ENCODE data around the gene RRAS2. TPM values are rescaled to one million over a fixed set of nuclear protein-coding genes. Genes with fewer than 3 reads are reported as not detected.

The RRAS2 gene
- total RNA-seq, 2 experiments from 2014 or later: 0.60 TPM; not detected in 1

DNA sequence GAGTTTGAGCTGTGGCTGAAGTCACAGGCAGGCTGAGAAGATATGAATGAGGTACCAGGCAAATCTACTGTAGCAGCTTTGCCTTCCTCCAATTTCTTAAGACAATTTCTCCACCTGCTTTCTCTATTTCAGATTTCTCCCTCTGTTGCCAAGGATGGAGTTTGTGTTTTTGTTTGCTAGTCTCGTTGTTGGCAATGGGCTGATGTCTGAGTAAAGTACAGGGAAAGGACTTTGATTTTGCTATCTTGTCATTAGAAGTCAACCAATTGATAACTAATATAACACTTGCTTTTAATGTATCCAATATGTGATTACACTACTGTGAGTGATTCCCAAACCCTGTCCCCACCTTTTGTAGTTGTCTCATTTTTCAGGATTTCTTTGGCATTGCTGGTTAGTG, 40.1 kb upstream of the RRAS2 start:
- no TSS peak for BruUV-seq (replicated peaks)
- no peaks in the 10 kb centered on the region for H3K9me2 ChIP-seq (ENCODE audit: insufficient read depth, low read length)
- ChIA-PET CTCF (ENCODE audit: unreplicated experiment) (no interaction called here), POLR2A (no interaction called here)
- no peaks in the 10 kb centered on the region for H3K79me2 ChIP-seq (ENCODE audit: insufficient read depth, low read depth, low read length)
- H2AFZ ChIP-seq (ENCODE audit: low read length): no peak overlapping the region
- intact Hi-C loops (cut with micrococcal nuclease; ENCODE audit: unreplicated experiment): no loop called here
- H3K4me3 ChIP-seq (ENCODE audit: low read depth, low read length, poor library complexity, severe bottlenecking): no peak overlapping the region
- H3K4me2 ChIP-seq (ENCODE audit: low read length): no peak overlapping the region
- TF ChIP-seq EZH2phosphoT487 (IDR thresholded peaks at IDR 0.05; ENCODE audit: borderline replicate concordance, low read depth, low read length): no peak
- TF ChIP-seq, protein P1, sequence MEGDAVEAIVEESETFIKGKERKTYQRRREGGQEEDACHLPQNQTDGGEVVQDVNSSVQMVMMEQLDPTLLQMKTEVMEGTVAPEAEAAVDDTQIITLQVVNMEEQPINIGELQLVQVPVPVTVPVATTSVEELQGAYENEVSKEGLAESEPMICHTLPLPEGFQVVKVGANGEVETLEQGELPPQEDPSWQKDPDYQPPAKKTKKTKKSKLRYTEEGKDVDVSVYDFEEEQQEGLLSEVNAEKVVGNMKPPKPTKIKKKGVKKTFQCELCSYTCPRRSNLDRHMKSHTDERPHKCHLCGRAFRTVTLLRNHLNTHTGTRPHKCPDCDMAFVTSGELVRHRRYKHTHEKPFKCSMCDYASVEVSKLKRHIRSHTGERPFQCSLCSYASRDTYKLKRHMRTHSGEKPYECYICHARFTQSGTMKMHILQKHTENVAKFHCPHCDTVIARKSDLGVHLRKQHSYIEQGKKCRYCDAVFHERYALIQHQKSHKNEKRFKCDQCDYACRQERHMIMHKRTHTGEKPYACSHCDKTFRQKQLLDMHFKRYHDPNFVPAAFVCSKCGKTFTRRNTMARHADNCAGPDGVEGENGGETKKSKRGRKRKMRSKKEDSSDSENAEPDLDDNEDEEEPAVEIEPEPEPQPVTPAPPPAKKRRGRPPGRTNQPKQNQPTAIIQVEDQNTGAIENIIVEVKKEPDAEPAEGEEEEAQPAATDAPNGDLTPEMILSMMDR (conservative IDR thresholded peaks at IDR 0.05; ENCODE audit: low read length): no peak
- H3K27ac ChIP-seq (ENCODE audit: low read depth, low read length, poor library complexity, severe bottlenecking): no peak overlapping the region
- no peaks in the 10 kb centered on the region for H3K36me3 ChIP-seq (ENCODE audit: insufficient read depth, low read length)
- H3K9me3 ChIP-seq (ENCODE audit: low read length): no peaks in the 10 kb centered on the region
- no peak for DNase-seq (ENCODE audit: low spot score)
- no peaks in the 10 kb centered on the region for H4K20me1 ChIP-seq (ENCODE audit: insufficient read depth, low read length)
- no peaks in the 10 kb centered on the region for H3K4me1 ChIP-seq (ENCODE audit: insufficient read depth, low read length, poor library complexity, severe bottlenecking)

DNA sequence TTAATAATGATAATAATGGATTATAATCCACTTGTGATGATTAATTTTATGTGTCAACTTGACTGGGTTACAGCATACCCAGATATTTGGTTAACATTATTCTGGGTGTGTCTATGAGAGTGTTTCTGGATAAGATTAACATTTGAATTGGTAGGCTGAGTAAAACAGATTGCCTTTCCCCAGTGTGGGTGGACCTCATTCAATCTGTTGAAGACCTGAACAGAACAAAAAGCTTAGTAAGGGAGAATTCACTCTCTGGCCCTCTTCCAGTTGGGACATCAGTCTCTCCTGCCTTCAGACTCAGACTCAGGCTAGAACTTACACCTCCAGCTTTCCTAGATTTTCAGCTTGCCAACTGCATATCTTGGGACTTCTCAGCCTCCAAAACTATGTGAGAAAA, 37.3 kb upstream of the RRAS2 start:
- Histone ChIP-seq H3K4me3 (ENCODE audit: low read depth, low read length, poor library complexity, severe bottlenecking) (no peak overlapping the region), H3K9me2 (ENCODE audit: insufficient read depth, low read length) (no peaks in the 10 kb centered on the region), H3K27ac (ENCODE audit: low read depth, low read length, poor library complexity, severe bottlenecking) (no peak overlapping the region), H3K36me3 (ENCODE audit: insufficient read depth, low read length) (no peaks in the 10 kb centered on the region), H3K9me3 (ENCODE audit: low read length) (no peaks in the 10 kb centered on the region), H3K4me2 (ENCODE audit: low read length) (no peak overlapping the region), H2AFZ (ENCODE audit: low read length) (no peak overlapping the region), H3K4me1 (ENCODE audit: insufficient read depth, low read length, poor library complexity, severe bottlenecking) (no peaks in the 10 kb centered on the region), H3K79me2 (ENCODE audit: insufficient read depth, low read depth, low read length) (no peaks in the 10 kb centered on the region), H4K20me1 (ENCODE audit: insufficient read depth, low read length) (no peaks in the 10 kb centered on the region)
- no TSS peak for BruUV-seq (replicated peaks)
- intact Hi-C loops (cut with micrococcal nuclease; ENCODE audit: unreplicated experiment): no loop called here
- ChIA-PET CTCF (ENCODE audit: unreplicated experiment) (no interaction called here), POLR2A (interaction anchor here (0.6 kb wide), 1 partner anchor 11 kb away, joined by 3 read pairs; no protein-coding TSS in a partner anchor)
- no peak for DNase-seq (ENCODE audit: low spot score)
- no peak for TF ChIP-seq EZH2phosphoT487 (IDR thresholded peaks at IDR 0.05; ENCODE audit: borderline replicate concordance, low read depth, low read length)
- TF ChIP-seq, protein P1 (conservative IDR thresholded peaks at IDR 0.05; ENCODE audit: low read length): no peak

DNA sequence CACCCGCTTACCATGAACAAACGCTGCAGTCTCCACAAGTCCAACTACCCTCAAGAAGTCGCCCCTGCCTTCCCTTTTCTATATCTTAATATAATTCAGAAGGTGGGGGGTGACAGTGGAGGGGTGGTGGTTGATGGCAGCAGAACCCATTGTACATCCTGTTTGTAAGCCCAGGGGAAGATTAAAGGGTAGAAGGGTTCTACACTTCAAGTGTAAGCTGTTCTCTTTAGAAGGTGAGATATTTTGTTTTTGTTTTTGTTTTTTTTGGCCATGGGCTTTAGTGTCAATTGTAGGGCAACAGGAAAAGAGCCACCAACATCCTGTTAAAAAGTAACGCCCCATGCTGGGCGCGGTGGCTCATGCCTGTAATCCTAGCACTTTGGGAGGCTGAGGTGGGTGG, 34.9 kb upstream of the RRAS2 start:
- H2AFZ ChIP-seq (ENCODE audit: low read length): no peak overlapping the region
- ChIA-PET POLR2A (no interaction called here), CTCF (ENCODE audit: unreplicated experiment) (no interaction called here)
- no TSS peak for BruUV-seq (replicated peaks)
- no peak for DNase-seq (ENCODE audit: low spot score)
- H3K4me1 ChIP-seq (ENCODE audit: insufficient read depth, low read length, poor library complexity, severe bottlenecking): no peaks in the 10 kb centered on the region
- TF ChIP-seq, protein P1 (conservative IDR thresholded peaks at IDR 0.05; ENCODE audit: low read length): no peak
- no peak for TF ChIP-seq EZH2phosphoT487 (IDR thresholded peaks at IDR 0.05; ENCODE audit: borderline replicate concordance, low read depth, low read length)
- no peak overlapping the region for H3K4me3 ChIP-seq (ENCODE audit: low read depth, low read length, poor library complexity, severe bottlenecking)
- intact Hi-C loops (cut with micrococcal nuclease; ENCODE audit: unreplicated experiment): no loop called here
- H4K20me1 ChIP-seq (ENCODE audit: insufficient read depth, low read length): no peaks in the 10 kb centered on the region
- no peaks in the 10 kb centered on the region for H3K79me2 ChIP-seq (ENCODE audit: insufficient read depth, low read depth, low read length)
- H3K27ac ChIP-seq (ENCODE audit: low read depth, low read length, poor library complexity, severe bottlenecking): no peak overlapping the region
- no peaks in the 10 kb centered on the region for H3K9me3 ChIP-seq (ENCODE audit: low read length)
- no peaks in the 10 kb centered on the region for H3K9me2 ChIP-seq (ENCODE audit: insufficient read depth, low read length)
- H3K4me2 ChIP-seq (ENCODE audit: low read length): no peak overlapping the region
- no peaks in the 10 kb centered on the region for H3K36me3 ChIP-seq (ENCODE audit: insufficient read depth, low read length)
